Measurements from ENCODE around the gene COQ9. TPM values are rescaled to one million over a fixed set of nuclear protein-coding genes. Genes with fewer than 3 reads are reported as not detected.

Gene COQ9
- total RNA-seq, 1 experiment from 2014 or later = 67.4 TPM

GRCh38 chr16:57509231-57509923 is 62.1 kb downstream of the COQ9 start:
- H3K9ac ChIP-seq (ENCODE audit: low read length) = no peak overlapping the region
- ChIA-PET CTCF (no interaction called here), POLR2A (ENCODE audit: unreplicated experiment) (no interaction called here)
- intact Hi-C loops (cut with micrococcal nuclease) = no loop called here
- H3F3A ChIP-seq (ENCODE audit: low read length, unreplicated experiment) = no peaks in the 10 kb centered on the region
- no peak overlapping the region for H2AFZ ChIP-seq (ENCODE audit: low read length)
- H3K4me3 ChIP-seq (ENCODE audit: low read length) = no peak overlapping the region
- H3K9me2 ChIP-seq (replicated peaks; ENCODE audit: low read length) = no peaks in the 10 kb centered on the region
- TF ChIP-seq EZH2 (IDR thresholded peaks at IDR 0.05; ENCODE audit: low read length, unreplicated experiment) = no peak
- no peak for TF ChIP-seq CTCF (conservative IDR thresholded peaks at IDR 0.05; ENCODE audit: low read depth, low read length)
- no peak for TF ChIP-seq EZH2phosphoT487 (IDR thresholded peaks at IDR 0.05; ENCODE audit: borderline replicate concordance, low read length)
- DNase-seq = no peak
- no TSS peak for BruUV-seq (replicated peaks)
- H4K20me1 ChIP-seq (ENCODE audit: low read length) = no peaks in the 10 kb centered on the region
- ATAC-seq = no peak
- H3K27ac ChIP-seq (ENCODE audit: low read length) = no peak overlapping the region
- no peak overlapping the region for H3K4me2 ChIP-seq (ENCODE audit: low read length)
- H3K9me3 ChIP-seq (ENCODE audit: low read length) = no peaks in the 10 kb centered on the region
- no peaks in the 10 kb centered on the region for H3K36me3 ChIP-seq (ENCODE audit: low read depth, low read length)
- H3K27me3 ChIP-seq (ENCODE audit: low read length) = no peaks in the 10 kb centered on the region
- H3K79me2 ChIP-seq (ENCODE audit: low read length) = no peaks in the 10 kb centered on the region
- H3K4me1 ChIP-seq (ENCODE audit: insufficient read depth, low read length) = no peaks in the 10 kb centered on the region

GRCh38 chr16:57510016-57510871 is 63.0 kb downstream of the COQ9 start:
- no peak overlapping the region for H3K27ac ChIP-seq (ENCODE audit: low read length)
- no peaks in the 10 kb centered on the region for H3K9me2 ChIP-seq (replicated peaks; ENCODE audit: low read length)
- no peak overlapping the region for H3K4me2 ChIP-seq (ENCODE audit: low read length)
- H3K4me3 ChIP-seq (ENCODE audit: low read length) = no peak overlapping the region
- no peaks in the 10 kb centered on the region for H4K20me1 ChIP-seq (ENCODE audit: low read length)
- no peak overlapping the region for H3K9ac ChIP-seq (ENCODE audit: low read length)
- ATAC-seq (no peak), DNase-seq (no peak)
- H3K36me3 ChIP-seq (ENCODE audit: low read depth, low read length) = no peaks in the 10 kb centered on the region
- POLR2A ChIA-PET (ENCODE audit: unreplicated experiment) = no interaction called here
- intact Hi-C loops (cut with micrococcal nuclease) = no loop called here
- BruUV-seq (replicated peaks) = no TSS peak
- no peaks in the 10 kb centered on the region for H3K27me3 ChIP-seq (ENCODE audit: low read length)
- H2AFZ ChIP-seq (ENCODE audit: low read length) = no peak overlapping the region
- H3K4me1 ChIP-seq (ENCODE audit: insufficient read depth, low read length) = no peaks in the 10 kb centered on the region
- H3F3A ChIP-seq (ENCODE audit: low read length, unreplicated experiment) = no peaks in the 10 kb centered on the region
- no peaks in the 10 kb centered on the region for H3K9me3 ChIP-seq (ENCODE audit: low read length)
- TF ChIP-seq EZH2 (IDR thresholded peaks at IDR 0.05; ENCODE audit: low read length, unreplicated experiment) (no peak), CTCF (conservative IDR thresholded peaks at IDR 0.05; ENCODE audit: low read depth, low read length) (no peak), EZH2phosphoT487 (IDR thresholded peaks at IDR 0.05; ENCODE audit: borderline replicate concordance, low read length) (no peak)
- CTCF ChIA-PET = no interaction called here
- H3K79me2 ChIP-seq (ENCODE audit: low read length) = no peaks in the 10 kb centered on the region

Other genes starting within 250 kb of the COQ9 start
- gene ARL2BP, start 202.2 kb upstream of the COQ9 start, total RNA-seq (2014; rRNA removed) = 35.3 and 38.4 TPM in 2 replicates
- gene PLLP, start 162.8 kb upstream of the COQ9 start, total RNA-seq (2014; rRNA removed) = 0.35 and 1.6 TPM in 2 replicates
- gene CCL22, start 88.7 kb upstream of the COQ9 start, total RNA-seq (2014; rRNA removed) = not detected in 2 replicates
- gene CX3CL1, start 75.0 kb upstream of the COQ9 start, total RNA-seq (2014; rRNA removed) = 0.35 TPM in 1 of 2 replicates, not detected in the other
- gene CCL17, start 42.7 kb upstream of the COQ9 start, total RNA-seq (2014; rRNA removed) = not detected in 2 replicates
- gene CIAPIN1, start 94 bp upstream of the COQ9 start, total RNA-seq (2014; rRNA removed) = 35.6 and 48.6 TPM in 2 replicates
- 83.2 and 114 TPM in 2 replicates for gene POLR2C, start 15.2 kb downstream of the COQ9 start, total RNA-seq (2014; rRNA removed)
- 4.1 and 4.9 TPM in 2 replicates for gene DOK4, start 39.0 kb downstream of the COQ9 start, total RNA-seq (2014; rRNA removed)
- 12.7 and 13.9 TPM in 2 replicates for gene CCDC102A, start 89.1 kb downstream of the COQ9 start, total RNA-seq (2014; rRNA removed)
- gene ADGRG5, start 95.2 kb downstream of the COQ9 start, total RNA-seq (2014; rRNA removed) = not detected in 2 replicates
- gene ADGRG1, start 181.2 kb downstream of the COQ9 start, total RNA-seq (2014; rRNA removed) = 33.7 and 41.5 TPM in 2 replicates
- not detected in 2 replicates for gene ADGRG3, start 220.8 kb downstream of the COQ9 start, total RNA-seq (2014; rRNA removed)
- gene DRC7, start 247.3 kb downstream of the COQ9 start, total RNA-seq (2014; rRNA removed) = not detected in 2 replicates